Activated gamma-delta T cell treated with anti-CD3 and anti-CD28 coated beads, Interleukin-2, amount 50 U/mL, for 16 hours (primary cell): ENCODE results near the gene HYAL4.

Experiments used
- DNase-seq: peaks from one replicate; pipeline ENCODE4 v3.0.0-alpha.2; 2020; ENCODE audit warnings: low read depth

HYAL4 gene

DNA sequence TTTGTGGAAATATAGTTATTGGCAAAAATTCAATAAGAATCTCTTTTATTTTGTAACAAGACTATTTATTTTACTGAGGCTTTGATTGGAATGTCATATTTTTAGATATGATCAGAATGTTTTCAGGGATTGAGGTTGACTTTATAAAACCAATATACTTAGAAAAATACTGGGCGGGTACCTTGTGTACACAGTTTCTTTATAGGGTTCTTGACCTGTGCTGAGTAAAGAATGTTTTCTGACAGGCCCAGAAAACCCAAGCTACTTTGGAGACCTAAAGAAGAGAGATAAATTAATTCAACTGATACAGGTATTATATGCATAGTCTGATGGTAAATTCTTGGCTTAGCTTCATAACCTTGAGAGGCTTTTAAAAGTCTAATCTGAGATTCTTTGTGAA is 56.1 kb downstream of the HYAL4 start:
- DNase-seq, result no peak

DNA sequence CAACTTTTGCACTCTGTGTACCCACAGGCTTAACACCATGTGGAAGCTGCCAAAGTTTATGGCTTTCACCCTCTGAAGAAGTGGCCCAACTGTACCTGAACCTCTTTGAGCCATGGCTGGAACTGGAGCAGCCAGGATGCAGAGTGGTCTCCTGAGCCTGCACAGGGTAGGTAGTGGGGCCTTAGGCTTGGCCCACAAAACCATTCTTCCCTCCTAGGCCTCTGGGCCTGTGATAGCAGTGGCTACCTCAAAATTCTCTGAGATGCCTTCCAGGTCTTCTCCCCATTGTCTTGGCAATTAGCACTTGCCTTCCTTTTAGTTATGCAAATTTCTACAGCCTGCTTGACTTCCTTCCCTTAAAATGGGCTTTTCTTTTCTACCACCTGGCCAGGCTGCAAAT is 60.7 kb downstream of the HYAL4 start:
- DNase-seq, result no peak

- no peak for DNase-seq
These were observed 71.3 kb downstream of the HYAL4 start for GRCh38 chr7:123916240-123916724.

DNA sequence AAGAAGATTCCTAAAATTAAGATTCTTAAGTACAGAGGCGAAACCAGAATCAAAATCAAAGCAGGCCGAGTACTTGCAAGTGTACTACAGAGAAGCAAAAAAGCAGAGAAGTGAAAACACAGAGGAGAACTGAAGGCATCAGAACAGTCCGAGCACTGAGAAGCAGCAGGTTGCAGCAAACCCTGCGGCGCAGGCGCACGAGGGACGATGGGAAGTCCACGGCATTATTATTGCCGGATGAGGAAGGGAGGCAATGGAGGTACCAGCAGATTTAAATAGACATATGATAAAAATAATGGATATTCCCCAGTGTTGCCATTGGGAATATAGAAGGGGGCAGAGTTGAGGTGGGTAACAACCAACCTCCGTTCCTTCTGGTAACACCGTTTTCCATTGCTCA is 72.9 kb downstream of the HYAL4 start:
- no peak for DNase-seq

DNA sequence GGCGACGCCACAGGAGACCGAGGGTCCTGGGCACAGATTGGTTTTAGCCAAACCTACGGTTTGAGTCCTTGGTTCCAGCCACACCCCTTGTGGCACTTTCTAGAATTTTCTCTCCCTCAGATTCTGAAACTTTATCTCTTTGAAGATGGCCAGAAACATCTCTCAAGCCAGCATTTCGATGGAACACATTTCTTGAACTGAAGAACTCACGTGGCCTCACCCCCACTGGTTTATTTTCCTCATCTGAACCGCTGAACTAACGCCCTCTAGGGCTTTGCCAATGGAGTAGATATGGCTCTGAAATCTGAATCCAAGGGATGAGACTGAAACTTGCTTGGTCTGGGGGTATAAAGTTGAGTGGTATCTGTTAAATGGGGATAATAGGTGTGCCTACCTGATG is 73.3 kb downstream of the HYAL4 start:
- no peak for DNase-seq

DNA sequence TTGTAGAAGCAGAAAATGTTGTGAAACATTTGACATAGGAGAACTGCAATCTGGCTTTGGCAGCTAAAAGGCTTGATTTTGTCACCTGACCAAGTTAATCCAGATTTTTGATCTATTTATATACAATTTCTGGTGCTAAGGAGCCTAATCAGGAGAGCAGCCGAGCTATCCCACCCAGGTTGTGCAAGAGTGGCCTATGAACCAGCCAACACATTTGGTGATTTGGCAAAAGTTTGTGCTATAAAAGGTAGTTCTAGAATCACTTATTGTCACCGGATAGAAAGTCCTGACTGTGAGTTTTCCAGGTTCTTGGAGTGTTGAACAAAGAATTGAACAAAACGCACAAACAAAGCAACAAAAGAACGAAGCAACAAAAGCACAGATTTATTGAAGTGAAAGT is 78.6 kb downstream of the HYAL4 start:
- DNase-seq, result no peak

GRCh38 chr7:123924941-123925340 is 80.0 kb downstream of the HYAL4 start, which contains the start of gene SPAM1:
TSS of gene SPAM1 (plus strand) at chr7:123925241. CDS start at chr7:123953571, 28,330 bp downstream.
- no peak for DNase-seq
